ENCODE data around the gene LRRC2.

GRCh38 chr3:46478341-46478740 is 87.8 kb downstream of the LRRC2 start:
- TF ChIP-seq POLR2A (IDR thresholded peaks at IDR 0.05; ENCODE audit: low read length) (no peak), GATA1 (IDR thresholded peaks at IDR 0.05; ENCODE audit: low read depth, low read length) (no peak)

Measured in erythroblast (primary cell).